Measurements from ENCODE around the gene GLRA1. TPM values are rescaled to one million over a fixed set of nuclear protein-coding genes. Genes with fewer than 3 reads are reported as not detected.
"Not testable (repeated sequence)": the region's sequence is repeated elsewhere in the genome, so short reads cannot be mapped to it uniquely, and the experiment has no call there.

Gene GLRA1
- polyA plus RNA-seq, 1 donor (not counting 4 experiments of a cell fraction or from before 2014, with no cell fraction given) = not detected

- Histone ChIP-seq H3K4me3 (ENCODE audit: control insufficient read depth in 2 of 3, extremely low read depth in 1 of 3, insufficient read depth in 2 of 3, low read depth in 1 of 3, low read length in 3 of 3) (no peak overlapping the region), H3K27me3 (ENCODE audit: control insufficient read depth, extremely low read depth, insufficient read depth, low read length) (no peaks in the 10 kb centered on the region), H3K9me3 (ENCODE audit: control insufficient read depth, low read depth, low read length) (no peaks in the 10 kb centered on the region), H3K9me1 (ENCODE audit: control insufficient read depth, extremely low read depth, insufficient read depth, low read length) (no peaks in the 10 kb centered on the region), H3K4me2 (ENCODE audit: control insufficient read depth, extremely low read depth, insufficient read depth, low read depth, low read length) (no peak overlapping the region), H3K36me3 (ENCODE audit: control insufficient read depth in 2 of 2, extremely low read depth in 1 of 2, insufficient read depth in 2 of 2, low read length in 2 of 2) (no peaks in the 10 kb centered on the region), H3K4me1 (ENCODE audit: control insufficient read depth, extremely low read depth, insufficient read depth, low read length) (no peaks in the 10 kb centered on the region), H3K9ac (ENCODE audit: control insufficient read depth, extremely low read depth, insufficient read depth, low read length) (no peak overlapping the region), H3K79me2 (ENCODE audit: control insufficient read depth, insufficient read depth, low read length) (no peaks in the 10 kb centered on the region), H3K27ac (ENCODE audit: control insufficient read depth, insufficient read depth, low read length) (no peak overlapping the region), H4K20me1 (ENCODE audit: control insufficient read depth, extremely low read depth, insufficient read depth, low read length) (no peaks in the 10 kb centered on the region), H2AFZ (ENCODE audit: control insufficient read depth, low read length) (no peak overlapping the region)
- FAIRE-seq = no peak
- no peak for TF ChIP-seq CTCF (optimal IDR thresholded peaks at IDR 0.05 in 1 of 3, IDR thresholded peaks at IDR 0.05 in 1 of 3, conservative IDR thresholded peaks at IDR 0.05 in 1 of 3; ENCODE audit: extremely low read depth in 1 of 3, insufficient read depth in 2 of 3, low read length in 3 of 3)
- TF ChIP-seq EZH2 (IDR thresholded peaks at IDR 0.05; ENCODE audit: low read length) = no peak
- DNase-seq (ENCODE audit: low read depth, low spot score) = no peak
- dilution Hi-C loops (cut with MboI; ENCODE audit: extremely low pct_ligation_motif_present, low sequenced_read_pairs) = no loop called here
Observed at GRCh38 chr5:151863566-151863965, 61.1 kb downstream of the GLRA1 start.

- H3K4me3 ChIP-seq (ENCODE audit: control insufficient read depth in 2 of 3, extremely low read depth in 1 of 3, insufficient read depth in 2 of 3, low read depth in 1 of 3, low read length in 3 of 3) = no peak overlapping the region
- H3K27ac ChIP-seq (ENCODE audit: control insufficient read depth, insufficient read depth, low read length) = no peak overlapping the region
- no peaks in the 10 kb centered on the region for H3K9me3 ChIP-seq (ENCODE audit: control insufficient read depth, low read depth, low read length)
- H4K20me1 ChIP-seq (ENCODE audit: control insufficient read depth, extremely low read depth, insufficient read depth, low read length) = no peaks in the 10 kb centered on the region
- H3K36me3 ChIP-seq (ENCODE audit: control insufficient read depth in 2 of 2, extremely low read depth in 1 of 2, insufficient read depth in 2 of 2, low read length in 2 of 2) = no peaks in the 10 kb centered on the region
- no peaks in the 10 kb centered on the region for H3K9me1 ChIP-seq (ENCODE audit: control insufficient read depth, extremely low read depth, insufficient read depth, low read length)
- dilution Hi-C loops (cut with MboI; ENCODE audit: extremely low pct_ligation_motif_present, low sequenced_read_pairs) = no loop called here
- no peaks in the 10 kb centered on the region for H3K4me1 ChIP-seq (ENCODE audit: control insufficient read depth, extremely low read depth, insufficient read depth, low read length)
- H3K4me2 ChIP-seq (ENCODE audit: control insufficient read depth, extremely low read depth, insufficient read depth, low read depth, low read length) = no peak overlapping the region
- no peaks in the 10 kb centered on the region for H3K79me2 ChIP-seq (ENCODE audit: control insufficient read depth, insufficient read depth, low read length)
- no peak overlapping the region for H3K9ac ChIP-seq (ENCODE audit: control insufficient read depth, extremely low read depth, insufficient read depth, low read length)
- TF ChIP-seq CTCF (optimal IDR thresholded peaks at IDR 0.05 in 1 of 3, IDR thresholded peaks at IDR 0.05 in 1 of 3, conservative IDR thresholded peaks at IDR 0.05 in 1 of 3; ENCODE audit: extremely low read depth in 1 of 3, insufficient read depth in 2 of 3, low read length in 3 of 3) = no peak
- TF ChIP-seq EZH2 (IDR thresholded peaks at IDR 0.05; ENCODE audit: low read length) = no peak
- FAIRE-seq (no peak), DNase-seq (ENCODE audit: low read depth, low spot score) (no peak)
- no peaks in the 10 kb centered on the region for H3K27me3 ChIP-seq (ENCODE audit: control insufficient read depth, extremely low read depth, insufficient read depth, low read length)
- H2AFZ ChIP-seq (ENCODE audit: control insufficient read depth, low read length) = no peak overlapping the region
Observed at GRCh38 chr5:151862811-151863472, 61.7 kb downstream of the GLRA1 start.

GRCh38 chr5:151860867-151861266 lies 63.8 kb downstream of the GLRA1 start:
- DNase-seq (ENCODE audit: low read depth, low spot score); dilution Hi-C loops (cut with MboI; ENCODE audit: extremely low pct_ligation_motif_present, low sequenced_read_pairs); H3K36me3 ChIP-seq (ENCODE audit: control insufficient read depth in 2 of 2, extremely low read depth in 1 of 2, insufficient read depth in 2 of 2, low read length in 2 of 2): not testable (repeated sequence)

More at GRCh38 chr5:151860867-151861266, 63.8 kb downstream of the GLRA1 start:
- H3K9me1 ChIP-seq (ENCODE audit: control insufficient read depth, extremely low read depth, insufficient read depth, low read length); H3K4me1 ChIP-seq (ENCODE audit: control insufficient read depth, extremely low read depth, insufficient read depth, low read length); H3K9me3 ChIP-seq (ENCODE audit: control insufficient read depth, low read depth, low read length); H3K4me2 ChIP-seq (ENCODE audit: control insufficient read depth, extremely low read depth, insufficient read depth, low read depth, low read length); H3K4me3 ChIP-seq (ENCODE audit: control insufficient read depth in 2 of 3, extremely low read depth in 1 of 3, insufficient read depth in 2 of 3, low read depth in 1 of 3, low read length in 3 of 3); H2AFZ ChIP-seq (ENCODE audit: control insufficient read depth, low read length); H3K9ac ChIP-seq (ENCODE audit: control insufficient read depth, extremely low read depth, insufficient read depth, low read length); H3K79me2 ChIP-seq (ENCODE audit: control insufficient read depth, insufficient read depth, low read length); H4K20me1 ChIP-seq (ENCODE audit: control insufficient read depth, extremely low read depth, insufficient read depth, low read length); H3K27me3 ChIP-seq (ENCODE audit: control insufficient read depth, extremely low read depth, insufficient read depth, low read length); FAIRE-seq; H3K27ac ChIP-seq (ENCODE audit: control insufficient read depth, insufficient read depth, low read length): not testable (repeated sequence)
